ENCODE results near the gene BST2. TPM values are rescaled to one million over a fixed set of nuclear protein-coding genes. Genes with fewer than 3 reads are reported as not detected.
A peak's percentile ranks its signal among the peaks of the same experiment; 100 is the strongest.

Gene BST2
- total RNA-seq, 1 donor from 2014 or later, result 133 TPM

DNA sequence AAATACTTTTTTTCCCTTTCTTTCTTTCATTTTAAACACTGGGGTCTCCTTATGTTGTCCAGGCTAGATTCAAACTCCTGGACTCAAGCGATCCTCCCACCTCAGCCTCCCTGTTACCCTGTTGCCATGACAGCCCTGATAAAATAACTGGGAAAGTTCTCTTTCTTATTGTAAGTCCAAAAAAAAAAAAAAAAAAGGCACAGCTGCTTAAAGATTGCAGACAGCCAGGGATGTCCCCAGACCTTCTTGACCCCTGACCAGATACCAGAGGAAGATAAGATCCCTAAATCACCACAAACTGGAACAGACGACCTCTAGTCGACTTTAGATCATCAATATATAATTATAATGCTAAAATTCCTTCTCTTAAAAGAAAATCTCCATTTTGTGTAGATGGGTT lies 13.3 kb upstream of the BST2 start:
- DNase-seq, result no peak
- Histone ChIP-seq H3K27ac (peak overlapping the region; percentile 74), H3K4me3 (peak overlapping the region; percentile 99), H3K9me3 (no peaks in the 10 kb centered on the region), H3K4me1 (peaks cover 13% of the 10 kb centered on the region), H3K27me3 (no peaks in the 10 kb centered on the region), H3K36me3 (peaks cover 7% of the 10 kb centered on the region)
- intact Hi-C loops (cut with DNase I), result no loop called here
- TF ChIP-seq, protein P1, sequence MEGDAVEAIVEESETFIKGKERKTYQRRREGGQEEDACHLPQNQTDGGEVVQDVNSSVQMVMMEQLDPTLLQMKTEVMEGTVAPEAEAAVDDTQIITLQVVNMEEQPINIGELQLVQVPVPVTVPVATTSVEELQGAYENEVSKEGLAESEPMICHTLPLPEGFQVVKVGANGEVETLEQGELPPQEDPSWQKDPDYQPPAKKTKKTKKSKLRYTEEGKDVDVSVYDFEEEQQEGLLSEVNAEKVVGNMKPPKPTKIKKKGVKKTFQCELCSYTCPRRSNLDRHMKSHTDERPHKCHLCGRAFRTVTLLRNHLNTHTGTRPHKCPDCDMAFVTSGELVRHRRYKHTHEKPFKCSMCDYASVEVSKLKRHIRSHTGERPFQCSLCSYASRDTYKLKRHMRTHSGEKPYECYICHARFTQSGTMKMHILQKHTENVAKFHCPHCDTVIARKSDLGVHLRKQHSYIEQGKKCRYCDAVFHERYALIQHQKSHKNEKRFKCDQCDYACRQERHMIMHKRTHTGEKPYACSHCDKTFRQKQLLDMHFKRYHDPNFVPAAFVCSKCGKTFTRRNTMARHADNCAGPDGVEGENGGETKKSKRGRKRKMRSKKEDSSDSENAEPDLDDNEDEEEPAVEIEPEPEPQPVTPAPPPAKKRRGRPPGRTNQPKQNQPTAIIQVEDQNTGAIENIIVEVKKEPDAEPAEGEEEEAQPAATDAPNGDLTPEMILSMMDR (IDR thresholded peaks at IDR 0.05), result no peak
- ATAC-seq, result no peak

DNA sequence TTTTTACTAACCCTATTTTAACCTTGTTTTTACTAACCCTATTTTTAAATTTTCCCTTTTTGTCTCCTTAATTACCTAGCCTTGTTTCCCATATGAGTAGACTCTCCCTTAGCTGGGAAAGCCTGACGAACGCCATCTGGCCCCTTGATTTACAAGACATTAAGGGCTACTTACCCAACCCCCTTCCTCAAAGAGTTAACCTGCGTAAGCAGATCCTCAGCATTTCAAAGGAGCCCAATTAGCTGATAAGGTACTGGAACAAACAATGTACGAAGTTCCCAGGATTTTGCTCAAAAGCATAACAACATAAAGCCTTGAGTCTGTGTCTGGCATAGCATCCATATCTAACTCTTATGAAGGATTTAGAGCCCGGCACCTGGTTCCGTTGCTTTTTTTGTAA lies 9.7 kb upstream of the BST2 start:
- H3K36me3 ChIP-seq, result peaks cover 7% of the 10 kb centered on the region
- no peak for DNase-seq
- TF ChIP-seq, protein P1 (IDR thresholded peaks at IDR 0.05), result no peak
- no peak overlapping the region for H3K27ac ChIP-seq
- ATAC-seq, result no peak
- H3K4me3 ChIP-seq, result no peak overlapping the region
- H3K4me1 ChIP-seq, result peaks cover 8% of the 10 kb centered on the region
- no peaks in the 10 kb centered on the region for H3K27me3 ChIP-seq
- intact Hi-C loops (cut with DNase I), result no loop called here
- no peaks in the 10 kb centered on the region for H3K9me3 ChIP-seq

DNA sequence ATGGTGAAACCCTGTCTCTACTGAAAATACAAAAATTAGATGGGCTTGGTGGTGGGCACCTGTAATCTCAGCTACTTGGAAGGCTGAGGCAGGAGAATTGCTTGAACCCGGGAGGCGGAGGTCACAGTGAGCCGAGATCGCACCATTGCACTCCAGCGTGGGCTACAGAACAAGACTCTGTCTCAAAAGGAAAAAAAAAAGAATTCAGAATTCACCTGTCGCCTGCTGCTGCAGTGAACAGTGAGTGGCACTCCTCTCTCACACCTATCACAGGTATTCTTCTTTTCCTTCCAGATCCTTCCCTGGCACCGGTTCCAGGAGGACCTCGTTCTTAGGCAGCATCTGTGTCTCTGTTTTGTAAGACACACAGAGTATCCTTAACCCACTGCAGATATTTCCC lies 8.7 kb upstream of the BST2 start:
- peaks cover 7% of the 10 kb centered on the region for H3K36me3 ChIP-seq
- H3K27me3 ChIP-seq, result no peaks in the 10 kb centered on the region
- H3K27ac ChIP-seq, result no peak overlapping the region
- peaks cover 6% of the 10 kb centered on the region for H3K4me1 ChIP-seq
- H3K9me3 ChIP-seq, result no peaks in the 10 kb centered on the region
- H3K4me3 ChIP-seq, result no peak overlapping the region
- intact Hi-C loops (cut with DNase I), result no loop called here
- no peak for DNase-seq
- no peak for ATAC-seq
- TF ChIP-seq, protein P1 (IDR thresholded peaks at IDR 0.05), result no peak

DNA sequence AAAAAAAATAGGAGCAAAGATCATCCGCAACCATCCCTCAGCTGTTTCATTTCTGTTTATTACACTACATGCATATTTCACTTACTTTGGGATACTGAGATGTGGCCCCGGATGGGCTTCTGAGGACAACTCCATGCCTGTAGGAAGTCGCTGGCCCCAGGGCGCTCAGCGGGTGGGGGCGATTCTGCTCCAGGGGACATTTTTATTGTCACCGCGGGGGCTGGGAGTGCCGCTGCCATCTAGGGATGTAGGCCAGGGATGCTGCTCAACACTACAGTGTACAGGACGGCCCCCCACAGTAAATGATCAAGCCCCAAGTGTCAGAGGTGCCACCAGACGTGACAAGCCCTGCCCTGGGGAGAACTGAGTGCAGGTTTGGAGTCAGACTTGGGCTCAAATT lies 6.4 kb upstream of the BST2 start:
- H3K9me3 ChIP-seq, result no peaks in the 10 kb centered on the region
- no peaks in the 10 kb centered on the region for H3K27me3 ChIP-seq
- H3K27ac ChIP-seq, result no peak overlapping the region
- no peak overlapping the region for H3K4me3 ChIP-seq
- intact Hi-C loops (cut with DNase I), result no loop called here
- no peak for ATAC-seq
- peaks cover 9% of the 10 kb centered on the region for H3K4me1 ChIP-seq
- TF ChIP-seq, protein P1 (IDR thresholded peaks at IDR 0.05), result no peak
- DNase-seq, result no peak
- H3K36me3 ChIP-seq, result peaks cover 7% of the 10 kb centered on the region

DNA sequence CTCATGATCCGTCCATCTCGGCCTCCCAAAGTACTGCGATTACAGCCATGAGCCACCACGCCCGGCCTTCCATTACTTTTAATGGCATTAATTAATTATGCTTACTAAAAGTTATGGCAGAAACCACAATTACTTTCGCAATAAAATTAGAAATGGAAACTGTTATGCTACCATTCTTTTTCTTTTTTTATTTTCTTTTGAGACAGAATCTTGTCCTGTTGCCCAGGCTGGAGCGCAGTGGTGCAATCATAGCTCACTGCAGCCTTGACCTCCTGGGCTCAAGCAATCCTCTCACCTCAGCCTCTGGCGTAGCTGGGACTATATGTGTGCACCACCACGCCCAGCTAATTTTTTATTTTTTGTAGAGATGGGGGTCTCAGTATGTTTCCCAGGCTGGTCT lies 4.6 kb upstream of the BST2 start:
- H3K36me3 ChIP-seq, result peaks cover 7% of the 10 kb centered on the region
- no peaks in the 10 kb centered on the region for H3K9me3 ChIP-seq
- TF ChIP-seq, protein P1 (IDR thresholded peaks at IDR 0.05), result no peak
- H3K4me3 ChIP-seq, result no peak overlapping the region
- H3K27ac ChIP-seq, result no peak overlapping the region
- no peaks in the 10 kb centered on the region for H3K27me3 ChIP-seq
- ATAC-seq, result no peak
- peaks cover 15% of the 10 kb centered on the region for H3K4me1 ChIP-seq
- DNase-seq, result no peak
- intact Hi-C loops (cut with DNase I), result no loop called here

DNA sequence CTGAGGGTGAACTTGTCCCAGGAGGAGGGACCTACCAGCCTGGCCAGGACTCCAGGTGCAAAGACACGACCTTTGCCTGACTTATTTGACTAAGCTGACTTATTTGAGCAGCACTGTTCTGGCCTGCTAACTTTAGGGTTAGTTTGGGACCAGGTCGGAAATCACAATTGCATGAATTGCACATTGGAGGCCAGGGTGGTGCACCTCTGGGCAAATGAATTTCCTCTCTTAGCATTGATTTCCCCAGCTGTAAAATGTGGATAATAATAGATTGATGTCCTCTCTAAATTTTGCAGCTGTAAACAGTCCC lies 1.4 kb upstream of the BST2 start:
- no peak for ATAC-seq
- H3K4me3 ChIP-seq, result peak overlapping the region; percentile 55
- no peak for DNase-seq
- intact Hi-C loops (cut with DNase I), result no loop called here
- H3K27ac ChIP-seq, result peak overlapping the region; percentile 76
- H3K36me3 ChIP-seq, result no peaks in the 10 kb centered on the region
- no peaks in the 10 kb centered on the region for H3K9me3 ChIP-seq
- no peaks in the 10 kb centered on the region for H3K27me3 ChIP-seq
- TF ChIP-seq, protein P1 (IDR thresholded peaks at IDR 0.05), result no peak
- H3K4me1 ChIP-seq, result peaks cover 17% of the 10 kb centered on the region

All from upper lobe of right lung (tissue), 1 donor.